GM18870 (cell line): ENCODE measurements around the gene UBA6.
A peak's percentile ranks its signal among the peaks of the same experiment; 100 is the strongest.

Experiments
- ATAC-seq: cut with Tn5 transposase; IDR thresholded peaks from one replicate; pipeline ENCODE4 v1.9.1; 2021; ENCODE audit warnings: moderate library complexity; ENCODE audit not compliant: unreplicated experiment

Gene UBA6

GRCh38 chr4:67581208-67581857, 119.6 kb downstream of the UBA6 start:
- ATAC-seq: peak; percentile 59

- ATAC-seq: peak; percentile 54
These were observed 120.4 kb downstream of the UBA6 start for GRCh38 chr4:67580577-67580976.

GRCh38 chr4:67576538-67576937, 124.4 kb downstream of the UBA6 start:
- ATAC-seq: peak; percentile 38

- ATAC-seq: no peak
These were observed 124.9 kb downstream of the UBA6 start for GRCh38 chr4:67576059-67576466.

GRCh38 chr4:67575232-67576058, 125.5 kb downstream of the UBA6 start:
- ATAC-seq: peak; percentile 96

- ATAC-seq: no peak
These were observed 127.8 kb downstream of the UBA6 start for GRCh38 chr4:67573193-67573592.

- ATAC-seq: no peak
These were observed 129.0 kb downstream of the UBA6 start for GRCh38 chr4:67571975-67572374.

GRCh38 chr4:67570537-67570936, 130.4 kb downstream of the UBA6 start:
- ATAC-seq: no peak

- ATAC-seq: no peak
These were observed 132.1 kb downstream of the UBA6 start for GRCh38 chr4:67568820-67569219.

- no peak for ATAC-seq
These were observed 134.6 kb downstream of the UBA6 start for GRCh38 chr4:67566335-67566734.

- no peak for ATAC-seq
These were observed 135.7 kb downstream of the UBA6 start for GRCh38 chr4:67565284-67565683.
